ENCODE results near the gene MCOLN2.
"Not testable (repeated sequence)": the region's sequence is repeated elsewhere in the genome, so short reads cannot be mapped to it uniquely, and the experiment has no call there.

MCOLN2 gene

DNA sequence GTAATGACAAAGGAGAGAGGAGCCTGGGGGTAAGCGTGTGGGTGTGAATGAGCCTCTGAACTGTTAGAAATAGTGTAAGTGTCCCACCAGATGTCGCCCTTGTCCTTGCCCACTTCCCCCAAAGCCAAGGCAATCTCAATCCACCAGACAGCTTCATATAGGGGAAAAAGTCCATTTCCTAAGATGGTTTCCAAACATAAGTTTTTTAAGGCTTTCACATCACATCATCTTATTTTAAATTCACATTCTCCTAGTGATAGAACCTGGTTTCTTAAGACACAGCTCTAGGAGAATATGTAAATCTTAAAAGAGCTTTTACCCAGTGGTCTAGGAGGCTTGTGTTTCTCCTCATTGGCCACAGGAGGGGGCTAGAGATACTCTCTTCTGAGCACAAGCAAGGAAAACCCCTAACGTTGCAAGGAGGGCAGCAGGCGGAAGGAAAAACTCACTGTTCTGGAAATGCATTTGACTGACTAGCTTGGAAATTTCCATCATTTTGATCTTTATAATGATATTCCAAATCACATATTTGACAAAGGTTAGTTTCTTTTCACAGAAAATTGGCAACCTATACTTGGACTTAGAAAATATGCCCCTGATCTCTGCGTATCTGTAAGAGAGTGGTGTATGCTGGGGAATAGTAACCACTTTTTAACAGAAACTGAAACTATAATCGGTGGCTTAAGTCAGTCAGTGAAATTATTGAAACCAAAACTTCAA is 52.0 kb downstream of the MCOLN2 start:
- DNase-seq (ENCODE audit: extremely low read depth in 1 of 2, low read depth in 1 of 2): peak in 1 of 2 donors; percentile 40

- no peak for DNase-seq (ENCODE audit: extremely low read depth in 1 of 2, low read depth in 1 of 2)
These were observed 55.1 kb downstream of the MCOLN2 start for GRCh38 chr1:84941843-84942242.

DNA sequence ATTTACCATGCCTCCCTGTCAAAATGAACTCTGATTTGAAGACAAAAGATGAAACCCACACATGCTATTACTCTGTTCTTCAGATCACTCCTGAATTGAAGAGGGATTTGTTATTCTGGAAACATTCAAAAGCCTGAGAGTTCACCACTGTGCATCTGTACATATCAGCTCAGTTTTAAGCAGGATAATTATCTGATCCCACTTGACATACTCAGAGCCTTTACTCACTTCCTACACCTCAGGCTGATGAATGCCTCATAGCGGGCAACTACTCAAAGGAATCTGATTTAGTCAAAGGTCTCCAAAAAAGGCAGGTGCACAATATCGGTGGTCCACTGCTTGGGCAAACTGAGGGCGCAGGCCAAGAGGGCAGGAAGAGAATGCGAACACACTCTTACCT is 56.4 kb downstream of the MCOLN2 start:
- DNase-seq (ENCODE audit: extremely low read depth in 1 of 2, low read depth in 1 of 2): no peak

DNA sequence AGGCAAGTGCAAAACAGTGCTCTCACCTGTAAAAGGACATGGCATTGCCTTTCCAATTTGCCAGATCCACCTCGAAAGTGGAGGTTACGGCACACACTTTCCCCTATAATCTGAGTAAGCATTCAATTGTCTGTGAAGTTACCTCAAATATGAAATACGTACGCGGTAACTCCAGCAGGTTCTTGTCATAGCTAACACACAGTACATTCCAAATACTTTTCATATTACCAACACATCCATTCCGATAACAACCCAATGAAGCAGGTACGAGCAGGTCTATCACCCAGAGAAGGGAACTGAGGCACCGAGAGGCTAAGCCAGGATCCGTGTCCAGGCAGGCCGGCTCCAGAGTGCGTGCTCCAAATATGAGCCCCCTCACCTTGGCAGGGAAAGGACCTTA is 57.2 kb downstream of the MCOLN2 start:
- DNase-seq (ENCODE audit: extremely low read depth in 1 of 2, low read depth in 1 of 2): no peak

DNA sequence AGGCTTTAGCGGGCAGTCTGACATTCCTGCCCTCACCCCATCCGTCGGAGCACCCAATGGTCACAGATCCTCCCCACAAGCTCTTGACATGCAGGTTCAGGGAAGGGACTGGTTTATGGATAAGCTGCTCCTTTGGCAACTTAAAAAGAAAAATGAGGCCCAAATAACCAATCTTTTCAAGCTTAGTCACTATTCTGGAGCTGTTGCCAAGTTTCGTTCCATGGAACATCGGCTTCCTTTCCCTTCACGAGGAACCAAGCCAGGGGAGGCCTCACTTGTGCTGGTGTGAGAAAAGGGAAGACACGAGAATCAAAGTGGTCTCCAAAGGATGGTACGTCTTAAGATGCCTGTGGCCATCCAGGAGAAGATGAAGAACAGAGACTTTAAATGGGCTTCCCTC is 57.8 kb downstream of the MCOLN2 start:
- no peak for DNase-seq (ENCODE audit: extremely low read depth in 1 of 2, low read depth in 1 of 2)

DNA sequence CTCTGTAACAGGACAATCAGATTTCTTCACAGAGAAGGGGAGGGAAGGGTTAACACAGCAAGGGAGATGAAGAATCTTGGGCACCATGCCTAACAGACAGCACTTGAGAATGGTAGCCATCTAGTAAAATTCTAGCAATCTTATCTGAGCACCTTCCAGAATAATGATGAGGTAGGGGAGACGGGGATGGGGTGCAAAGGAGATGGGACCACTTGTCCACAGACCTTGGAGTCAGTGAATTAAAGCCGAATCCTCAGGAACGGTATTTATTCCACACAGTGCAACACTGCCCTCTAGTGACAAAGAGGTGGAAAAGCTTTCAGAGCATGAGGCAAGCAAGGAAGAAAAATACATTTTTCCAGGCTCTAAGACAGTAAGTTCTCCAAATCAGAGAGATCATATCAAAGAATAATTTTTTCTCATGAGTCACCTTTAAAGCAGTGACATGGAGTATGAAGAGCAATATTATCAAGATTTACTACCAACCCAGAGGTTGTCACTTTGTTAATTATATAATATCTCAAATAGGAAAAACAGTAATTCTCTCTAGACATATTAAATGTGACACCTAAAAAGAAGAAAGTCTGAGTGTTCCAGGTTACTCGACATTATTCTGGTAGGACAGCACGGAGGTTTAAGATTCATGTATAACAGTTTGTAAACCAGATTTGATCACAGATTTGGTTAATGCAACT is 60.6 kb downstream of the MCOLN2 start:
- DNase-seq (ENCODE audit: extremely low read depth in 1 of 2, low read depth in 1 of 2): no peak

DNA sequence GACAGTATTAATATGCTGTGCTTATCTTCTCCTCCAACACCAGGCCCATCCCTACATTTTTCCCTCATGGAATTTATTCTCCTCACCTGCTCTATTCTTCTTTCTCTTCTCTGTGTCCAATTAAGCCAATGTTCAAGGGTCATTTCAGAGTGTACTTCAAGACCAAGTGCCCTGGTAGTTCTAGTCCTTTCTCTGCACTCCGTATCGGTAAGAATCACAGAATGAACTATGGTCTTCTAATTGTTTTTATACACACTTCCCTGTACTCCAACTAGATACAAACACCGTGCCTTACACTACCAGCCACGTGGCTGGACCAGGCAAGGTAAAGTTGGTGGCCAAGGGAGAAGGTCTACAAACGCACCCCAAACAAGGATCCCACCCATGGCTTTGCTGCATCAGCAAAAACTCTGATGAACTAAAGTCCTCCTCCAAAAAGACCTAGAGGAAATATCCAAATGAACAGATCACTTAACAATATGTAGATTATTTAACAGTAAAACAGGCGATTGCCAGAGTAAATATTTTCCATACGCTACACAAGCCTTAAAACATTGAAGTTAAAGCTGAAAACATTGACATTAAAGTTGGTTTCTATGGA is 63.8 kb downstream of the MCOLN2 start:
- DNase-seq (ENCODE audit: extremely low read depth in 1 of 2, low read depth in 1 of 2): no peak

DNA sequence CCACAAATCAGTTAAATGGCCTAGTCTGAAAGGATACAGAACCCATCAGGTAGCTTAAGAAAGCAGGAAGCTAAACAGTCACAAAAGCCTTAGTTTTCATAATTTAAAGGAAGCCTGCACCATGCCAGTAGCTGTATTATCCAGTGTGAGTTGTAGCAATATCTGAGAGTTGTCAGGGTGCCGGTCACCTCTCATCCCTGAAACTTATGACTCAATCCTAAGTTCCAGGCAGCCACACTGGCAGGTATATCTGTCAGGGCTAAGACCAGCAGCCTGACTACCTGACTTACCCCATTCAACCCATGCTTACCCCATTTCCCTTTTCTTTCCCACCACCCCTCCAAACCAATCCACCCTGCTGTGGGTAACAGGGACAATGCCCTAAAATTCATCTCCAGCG is 66.1 kb downstream of the MCOLN2 start:
- no peak for DNase-seq (ENCODE audit: extremely low read depth in 1 of 2, low read depth in 1 of 2)

DNA sequence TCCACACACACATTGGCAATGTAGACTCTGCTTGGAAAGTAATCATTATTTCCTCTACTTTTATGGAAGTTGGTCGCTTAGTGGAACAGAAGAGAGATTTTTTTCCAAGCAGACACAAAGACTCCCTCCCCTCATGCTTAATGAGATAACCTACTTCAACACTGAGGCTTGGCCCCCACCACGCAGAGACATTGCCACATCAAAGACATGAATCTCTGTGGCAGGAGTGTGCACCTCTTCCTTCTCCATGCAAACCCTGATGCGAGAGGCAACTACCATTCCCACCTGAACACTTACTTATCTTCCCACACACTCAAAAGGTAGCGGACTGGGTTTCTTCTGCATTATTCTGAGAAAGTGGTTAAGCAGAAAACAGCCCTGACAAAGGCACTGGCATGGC is 66.6 kb downstream of the MCOLN2 start:
- DNase-seq (ENCODE audit: extremely low read depth in 1 of 2, low read depth in 1 of 2): no peak

DNA sequence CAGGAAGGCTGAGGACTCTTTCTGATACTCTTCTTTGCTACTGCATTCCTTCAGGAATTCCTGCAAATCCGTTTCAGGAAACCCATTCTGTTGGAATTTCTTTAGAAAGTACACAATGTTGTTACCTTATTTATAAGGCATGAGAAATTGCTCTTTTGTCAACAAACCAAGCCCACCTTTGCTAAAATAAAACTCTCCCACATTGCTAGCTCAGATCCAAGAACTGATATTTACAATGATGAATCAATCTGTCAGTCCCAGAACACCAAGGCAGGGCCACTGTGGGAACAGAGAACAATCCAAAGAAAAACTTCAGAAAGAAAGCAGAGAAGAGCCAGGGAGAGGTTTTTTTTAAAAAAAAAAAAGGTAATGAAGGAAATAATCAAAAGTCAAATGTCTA is 67.3 kb downstream of the MCOLN2 start:
- DNase-seq (ENCODE audit: extremely low read depth in 1 of 2, low read depth in 1 of 2): no peak

GRCh38 chr1:84928979-84929378 is 67.9 kb downstream of the MCOLN2 start:
- no peak for DNase-seq (ENCODE audit: extremely low read depth in 1 of 2, low read depth in 1 of 2)

- DNase-seq (ENCODE audit: extremely low read depth in 1 of 2, low read depth in 1 of 2): no peak
These were observed 73.6 kb downstream of the MCOLN2 start for GRCh38 chr1:84923317-84923716.

DNA sequence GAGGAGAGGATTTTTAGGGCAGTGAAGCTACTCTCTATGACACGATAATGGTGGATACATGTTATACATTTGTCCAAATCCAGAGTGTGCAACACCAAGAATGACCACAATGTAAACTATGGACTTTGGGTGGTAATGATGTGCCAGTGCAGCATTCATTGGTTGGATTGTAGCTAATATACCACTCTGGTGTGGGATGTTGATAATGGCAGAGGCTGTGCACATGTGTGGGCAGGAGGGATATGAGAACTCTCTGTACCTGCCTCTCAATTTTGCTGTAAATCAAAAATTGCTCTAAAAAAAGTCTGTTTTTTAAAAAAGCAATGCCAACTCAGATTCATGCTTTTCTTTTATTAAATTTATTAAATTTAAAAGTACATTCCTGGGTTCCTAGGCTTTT is 76.8 kb downstream of the MCOLN2 start:
- DNase-seq (ENCODE audit: extremely low read depth in 1 of 2, low read depth in 1 of 2): no peak

GRCh38 chr1:84919461-84919970 is 77.4 kb downstream of the MCOLN2 start:
- DNase-seq (ENCODE audit: extremely low read depth in 1 of 2, low read depth in 1 of 2): no peak

GRCh38 chr1:84918726-84919336 is 78.1 kb downstream of the MCOLN2 start:
- DNase-seq (ENCODE audit: extremely low read depth in 1 of 2, low read depth in 1 of 2): no peak

DNA sequence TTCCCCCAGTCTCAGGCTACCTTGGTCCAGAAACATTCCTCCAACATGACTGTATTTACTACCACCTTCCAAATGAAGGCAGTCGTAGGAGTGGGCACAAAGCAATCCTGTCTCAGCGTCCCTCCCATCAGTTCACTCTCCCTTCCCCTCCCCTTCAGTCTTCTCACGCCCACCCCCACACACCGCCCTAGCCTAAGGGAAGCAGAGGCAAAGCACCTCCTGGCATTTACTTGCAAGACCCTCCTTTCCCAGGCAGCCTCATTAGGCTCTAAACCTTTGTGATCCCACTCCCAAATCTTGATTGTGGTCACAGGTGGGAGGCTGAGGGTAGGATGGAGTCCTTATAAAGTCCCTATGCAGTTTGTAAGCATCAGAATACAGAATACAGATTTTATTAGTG is 80.0 kb downstream of the MCOLN2 start:
- no peak for DNase-seq (ENCODE audit: extremely low read depth in 1 of 2, low read depth in 1 of 2)

DNA sequence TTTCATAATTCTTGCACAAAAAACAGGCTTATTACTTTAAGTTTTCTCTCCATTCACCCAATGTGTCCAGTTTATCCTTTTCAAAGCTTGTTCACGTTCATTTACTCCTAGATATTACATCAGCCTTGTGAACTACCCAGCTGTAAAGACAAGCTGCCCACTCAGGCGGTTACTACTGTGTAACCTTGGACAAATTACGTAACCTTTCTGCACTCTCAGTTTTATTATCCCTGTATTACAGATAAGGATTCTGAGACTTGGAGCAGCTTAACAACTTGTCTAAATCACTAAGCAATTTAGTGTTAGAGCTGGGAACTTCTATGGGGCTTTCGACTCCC is 83.4 kb downstream of the MCOLN2 start:
- DNase-seq (ENCODE audit: extremely low read depth in 1 of 2, low read depth in 1 of 2): no peak

DNA sequence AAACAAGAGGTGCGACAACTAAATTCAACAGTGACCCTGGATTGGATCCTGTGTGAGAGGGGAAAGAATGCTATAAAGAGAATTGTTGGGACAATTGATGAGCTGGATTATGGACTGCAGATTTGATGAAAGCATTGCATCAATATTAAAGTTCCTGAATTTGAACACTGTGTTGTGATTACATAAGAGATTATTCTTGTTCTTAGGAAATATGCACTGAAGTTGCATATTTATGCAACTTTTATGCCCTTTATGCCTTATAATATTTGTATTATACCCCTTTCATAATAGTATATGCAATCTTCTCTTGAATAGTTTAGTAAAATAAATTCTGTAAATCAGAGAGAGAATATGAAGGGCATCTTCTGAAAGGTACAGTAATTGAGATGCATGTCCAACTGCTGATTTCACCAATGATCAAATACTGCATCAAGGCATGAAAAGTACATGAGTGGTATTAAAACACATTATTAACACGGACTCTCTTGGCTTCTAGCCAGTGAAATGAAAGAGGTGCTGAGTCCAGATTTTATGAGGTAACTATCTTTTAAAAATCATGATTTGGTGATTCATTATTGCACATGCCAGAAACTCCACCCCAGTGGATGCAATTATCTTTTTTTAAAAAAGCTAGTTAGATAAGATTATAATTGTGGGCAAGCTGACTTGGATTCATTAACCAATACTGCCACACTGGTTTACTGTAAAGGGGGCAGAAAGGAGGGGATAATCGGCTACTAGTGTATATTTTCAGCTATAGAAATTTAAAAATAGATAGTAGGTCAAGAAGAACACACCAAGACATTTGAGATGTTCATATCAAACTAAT is 84.0 kb downstream of the MCOLN2 start:
- DNase-seq (ENCODE audit: extremely low read depth in 1 of 2, low read depth in 1 of 2): no peak

DNA sequence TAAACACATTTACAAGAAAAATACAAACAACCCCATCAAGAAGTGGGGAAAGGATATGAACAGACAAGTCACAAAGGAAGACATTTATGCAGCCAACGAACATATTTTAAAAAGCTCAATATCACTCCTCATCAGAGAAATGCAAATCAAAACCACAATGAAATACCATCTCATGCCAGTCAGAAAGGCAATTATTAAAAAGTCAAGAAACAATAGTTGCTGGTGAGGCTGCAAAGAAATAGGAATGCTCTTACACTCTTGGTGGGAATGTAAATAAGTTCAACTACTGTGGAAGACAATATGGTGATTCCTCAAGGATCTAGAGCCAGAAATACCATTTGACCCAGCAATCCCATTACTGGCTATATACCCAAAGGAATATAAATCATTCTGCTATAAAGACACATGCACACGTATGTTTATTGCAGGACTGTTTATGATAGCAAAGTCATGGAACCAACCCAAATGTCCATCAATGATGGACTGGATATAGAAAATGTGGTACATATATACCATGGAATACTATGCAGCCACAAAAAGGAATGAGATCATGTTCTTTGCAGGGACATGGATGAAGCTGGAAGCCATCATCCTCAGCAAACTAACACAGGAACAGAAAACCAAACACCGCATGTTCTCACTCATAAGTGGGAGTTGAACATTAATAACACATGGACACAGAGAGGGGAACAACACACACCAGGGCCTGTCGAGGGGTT is 88.0 kb downstream of the MCOLN2 start:
- not testable (repeated sequence) for DNase-seq (ENCODE audit: extremely low read depth in 1 of 2, low read depth in 1 of 2)

DNA sequence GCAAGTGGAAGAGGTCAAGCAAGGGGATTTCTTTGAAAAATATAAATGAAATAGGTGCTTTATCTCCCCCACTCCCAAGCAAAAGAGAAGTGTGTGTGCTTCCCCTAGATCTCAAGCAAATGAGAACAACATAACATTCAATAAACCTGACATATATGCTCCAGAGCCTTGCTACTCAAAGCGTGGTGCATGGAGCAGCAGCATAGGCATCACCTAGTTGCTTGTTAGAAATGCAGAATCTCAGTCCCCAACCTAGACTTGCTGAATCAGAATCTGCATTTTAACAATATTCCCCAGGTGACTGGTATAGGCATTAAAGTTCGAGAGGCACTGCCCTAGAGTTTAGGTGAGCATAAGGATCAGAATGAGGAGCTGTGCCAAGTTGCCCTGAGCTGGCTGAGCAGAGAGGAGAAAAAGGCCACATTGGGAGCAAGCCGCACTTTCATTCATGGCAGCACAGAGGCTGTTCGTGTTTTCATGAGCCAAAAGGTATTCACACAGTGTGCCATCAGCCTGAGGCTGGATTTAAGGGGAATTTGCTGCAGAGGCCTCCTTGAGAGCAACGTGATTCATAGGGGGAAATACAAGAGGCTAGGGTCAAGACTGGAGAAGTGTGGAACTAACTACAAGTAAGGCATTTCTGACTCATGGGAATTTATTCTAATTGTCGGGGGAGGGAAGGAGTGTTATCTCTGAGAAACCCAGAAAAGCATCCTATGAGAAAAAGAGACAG is 89.7 kb downstream of the MCOLN2 start:
- DNase-seq (ENCODE audit: extremely low read depth in 1 of 2, low read depth in 1 of 2): no peak
